ENCODE data around the gene MGLL.

Gene MGLL

GRCh38 chr3:127770671-127771355, 51.5 kb downstream of the MGLL start:
- no peak for DNase-seq

- no peak for DNase-seq
Observed at GRCh38 chr3:127769284-127770081, 52.8 kb downstream of the MGLL start.

GRCh38 chr3:127768346-127769008, 53.8 kb downstream of the MGLL start:
- no peak for DNase-seq

GRCh38 chr3:127767126-127767525, 55.2 kb downstream of the MGLL start:
- no peak for DNase-seq

- no peak for DNase-seq
Observed at GRCh38 chr3:127765735-127766134, 56.6 kb downstream of the MGLL start.

GRCh38 chr3:127764841-127765362, 57.4 kb downstream of the MGLL start:
- no peak for DNase-seq

- no peak for DNase-seq
Observed at GRCh38 chr3:127764301-127764700, 58.0 kb downstream of the MGLL start.

- no peak for DNase-seq
Observed at GRCh38 chr3:127763816-127764215, 58.5 kb downstream of the MGLL start.

- DNase-seq, result no peak
Observed at GRCh38 chr3:127763337-127763736, 59.0 kb downstream of the MGLL start.

GRCh38 chr3:127762787-127763105, 59.6 kb downstream of the MGLL start:
- no peak for DNase-seq

GRCh38 chr3:127762077-127762786, 60.1 kb downstream of the MGLL start:
- DNase-seq, result no peak

- DNase-seq, result no peak
Observed at GRCh38 chr3:127761441-127761801, 60.9 kb downstream of the MGLL start.

GRCh38 chr3:127760791-127761440, 61.4 kb downstream of the MGLL start:
- no peak for DNase-seq

GRCh38 chr3:127760361-127760760, 62.0 kb downstream of the MGLL start:
- no peak for DNase-seq

- no peak for DNase-seq
Observed at GRCh38 chr3:127759826-127760225, 62.5 kb downstream of the MGLL start.

GRCh38 chr3:127758013-127758412, 64.3 kb downstream of the MGLL start:
- DNase-seq, result no peak

- no peak for DNase-seq
Observed at GRCh38 chr3:127755305-127755681, 67.0 kb downstream of the MGLL start.

- DNase-seq, result peak; percentile 50
Observed at GRCh38 chr3:127754411-127755304, 67.7 kb downstream of the MGLL start.

GRCh38 chr3:127753898-127754410, 68.4 kb downstream of the MGLL start:
- DNase-seq, result no peak

- no peak for DNase-seq
Observed at GRCh38 chr3:127753338-127753737, 69.0 kb downstream of the MGLL start.

- DNase-seq, result no peak
Observed at GRCh38 chr3:127751782-127752181, 70.5 kb downstream of the MGLL start.
